ENCODE measurements around the gene CAMK4. TPM values are rescaled to one million over a fixed set of nuclear protein-coding genes. Genes with fewer than 3 reads are reported as not detected.

The CAMK4 gene
- total and polyA plus RNA-seq, 4 donors, result 0.27 to 1.4 (median 1.2) TPM

DNA sequence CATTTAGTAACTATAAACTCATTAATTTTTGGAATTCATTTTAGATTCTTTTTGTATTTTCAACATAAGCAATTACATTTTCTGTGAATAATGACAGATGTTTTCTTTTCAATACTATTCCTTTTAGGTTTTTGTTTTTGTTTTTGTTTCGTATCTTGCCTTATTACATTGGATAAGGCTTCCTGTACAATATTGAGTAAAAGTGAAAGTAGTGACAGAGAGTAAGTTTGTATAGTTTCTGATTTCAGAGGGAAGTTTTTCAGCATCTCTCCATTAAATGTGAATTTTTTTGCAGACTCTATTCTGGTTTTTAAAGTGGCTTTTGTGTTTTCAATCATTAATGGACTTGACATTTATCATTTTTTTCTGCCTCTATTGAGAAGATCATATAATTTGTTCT is 12.8 kb upstream of the CAMK4 start:
- Histone ChIP-seq H3K9ac (ENCODE audit: low read depth in 1 of 2, low read length in 2 of 2) (no peak overlapping the region), H3K9me3 (ENCODE audit: control insufficient read depth in 4 of 4, low read length in 3 of 4) (peaks cover 0 to 3% (median 0%) of the 10 kb centered on the region in 4 donors), H3K27ac (ENCODE audit: low read depth in 1 of 2, low read length in 2 of 2) (no peak overlapping the region), H3K36me3 (ENCODE audit: control insufficient read depth in 4 of 4, insufficient read depth in 3 of 4, low read depth in 1 of 4, low read length in 3 of 4) (no peaks in the 10 kb centered on the region), H3K4me3 (ENCODE audit: low read depth in 1 of 3, low read length in 3 of 3) (no peak overlapping the region), H3K4me1 (ENCODE audit: control insufficient read depth in 4 of 4, insufficient read depth in 4 of 4, low read length in 3 of 4) (no peaks in the 10 kb centered on the region), H3K27me3 (ENCODE audit: control insufficient read depth in 4 of 4, insufficient read depth in 4 of 4, low read length in 3 of 4) (no peaks in the 10 kb centered on the region)
- DNase-seq (ENCODE audit: low spot score), result no peak
- TF ChIP-seq, protein P1, sequence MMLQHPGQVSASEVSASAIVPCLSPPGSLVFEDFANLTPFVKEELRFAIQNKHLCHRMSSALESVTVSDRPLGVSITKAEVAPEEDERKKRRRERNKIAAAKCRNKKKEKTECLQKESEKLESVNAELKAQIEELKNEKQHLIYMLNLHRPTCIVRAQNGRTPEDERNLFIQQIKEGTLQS (IDR thresholded peaks at IDR 0.05), result no peak
- TF ChIP-seq FOXA2 (IDR thresholded peaks at IDR 0.05) (no peak), SP1 (IDR thresholded peaks at IDR 0.05) (no peak), TAF1 (conservative IDR thresholded peaks at IDR 0.05) (no peak), MAX (IDR thresholded peaks at IDR 0.05) (no peak), JUND (IDR thresholded peaks at IDR 0.05) (no peak), RXRA (IDR thresholded peaks at IDR 0.05) (no peak), HNF4G (IDR thresholded peaks at IDR 0.05) (no peak), HNF4A (conservative IDR thresholded peaks at IDR 0.05) (no peak)
- TF ChIP-seq, protein P2, sequence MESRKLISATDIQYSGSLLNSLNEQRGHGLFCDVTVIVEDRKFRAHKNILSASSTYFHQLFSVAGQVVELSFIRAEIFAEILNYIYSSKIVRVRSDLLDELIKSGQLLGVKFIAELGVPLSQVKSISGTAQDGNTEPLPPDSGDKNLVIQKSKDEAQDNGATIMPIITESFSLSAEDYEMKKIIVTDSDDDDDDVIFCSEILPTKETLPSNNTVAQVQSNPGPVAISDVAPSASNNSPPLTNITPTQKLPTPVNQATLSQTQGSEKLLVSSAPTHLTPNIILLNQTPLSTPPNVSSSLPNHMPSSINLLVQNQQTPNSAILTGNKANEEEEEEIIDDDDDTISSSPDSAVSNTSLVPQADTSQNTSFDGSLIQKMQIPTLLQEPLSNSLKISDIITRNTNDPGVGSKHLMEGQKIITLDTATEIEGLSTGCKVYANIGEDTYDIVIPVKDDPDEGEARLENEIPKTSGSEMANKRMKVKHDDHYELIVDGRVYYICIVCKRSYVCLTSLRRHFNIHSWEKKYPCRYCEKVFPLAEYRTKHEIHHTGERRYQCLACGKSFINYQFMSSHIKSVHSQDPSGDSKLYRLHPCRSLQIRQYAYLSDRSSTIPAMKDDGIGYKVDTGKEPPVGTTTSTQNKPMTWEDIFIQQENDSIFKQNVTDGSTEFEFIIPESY (IDR thresholded peaks at IDR 0.05), result no peak
- TF ChIP-seq, protein P3, sequence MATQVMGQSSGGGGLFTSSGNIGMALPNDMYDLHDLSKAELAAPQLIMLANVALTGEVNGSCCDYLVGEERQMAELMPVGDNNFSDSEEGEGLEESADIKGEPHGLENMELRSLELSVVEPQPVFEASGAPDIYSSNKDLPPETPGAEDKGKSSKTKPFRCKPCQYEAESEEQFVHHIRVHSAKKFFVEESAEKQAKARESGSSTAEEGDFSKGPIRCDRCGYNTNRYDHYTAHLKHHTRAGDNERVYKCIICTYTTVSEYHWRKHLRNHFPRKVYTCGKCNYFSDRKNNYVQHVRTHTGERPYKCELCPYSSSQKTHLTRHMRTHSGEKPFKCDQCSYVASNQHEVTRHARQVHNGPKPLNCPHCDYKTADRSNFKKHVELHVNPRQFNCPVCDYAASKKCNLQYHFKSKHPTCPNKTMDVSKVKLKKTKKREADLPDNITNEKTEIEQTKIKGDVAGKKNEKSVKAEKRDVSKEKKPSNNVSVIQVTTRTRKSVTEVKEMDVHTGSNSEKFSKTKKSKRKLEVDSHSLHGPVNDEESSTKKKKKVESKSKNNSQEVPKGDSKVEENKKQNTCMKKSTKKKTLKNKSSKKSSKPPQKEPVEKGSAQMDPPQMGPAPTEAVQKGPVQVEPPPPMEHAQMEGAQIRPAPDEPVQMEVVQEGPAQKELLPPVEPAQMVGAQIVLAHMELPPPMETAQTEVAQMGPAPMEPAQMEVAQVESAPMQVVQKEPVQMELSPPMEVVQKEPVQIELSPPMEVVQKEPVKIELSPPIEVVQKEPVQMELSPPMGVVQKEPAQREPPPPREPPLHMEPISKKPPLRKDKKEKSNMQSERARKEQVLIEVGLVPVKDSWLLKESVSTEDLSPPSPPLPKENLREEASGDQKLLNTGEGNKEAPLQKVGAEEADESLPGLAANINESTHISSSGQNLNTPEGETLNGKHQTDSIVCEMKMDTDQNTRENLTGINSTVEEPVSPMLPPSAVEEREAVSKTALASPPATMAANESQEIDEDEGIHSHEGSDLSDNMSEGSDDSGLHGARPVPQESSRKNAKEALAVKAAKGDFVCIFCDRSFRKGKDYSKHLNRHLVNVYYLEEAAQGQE (IDR thresholded peaks at IDR 0.05), result no peak
- 39% methylated on average over 1 of the region's 1 CpG for WGBS

DNA sequence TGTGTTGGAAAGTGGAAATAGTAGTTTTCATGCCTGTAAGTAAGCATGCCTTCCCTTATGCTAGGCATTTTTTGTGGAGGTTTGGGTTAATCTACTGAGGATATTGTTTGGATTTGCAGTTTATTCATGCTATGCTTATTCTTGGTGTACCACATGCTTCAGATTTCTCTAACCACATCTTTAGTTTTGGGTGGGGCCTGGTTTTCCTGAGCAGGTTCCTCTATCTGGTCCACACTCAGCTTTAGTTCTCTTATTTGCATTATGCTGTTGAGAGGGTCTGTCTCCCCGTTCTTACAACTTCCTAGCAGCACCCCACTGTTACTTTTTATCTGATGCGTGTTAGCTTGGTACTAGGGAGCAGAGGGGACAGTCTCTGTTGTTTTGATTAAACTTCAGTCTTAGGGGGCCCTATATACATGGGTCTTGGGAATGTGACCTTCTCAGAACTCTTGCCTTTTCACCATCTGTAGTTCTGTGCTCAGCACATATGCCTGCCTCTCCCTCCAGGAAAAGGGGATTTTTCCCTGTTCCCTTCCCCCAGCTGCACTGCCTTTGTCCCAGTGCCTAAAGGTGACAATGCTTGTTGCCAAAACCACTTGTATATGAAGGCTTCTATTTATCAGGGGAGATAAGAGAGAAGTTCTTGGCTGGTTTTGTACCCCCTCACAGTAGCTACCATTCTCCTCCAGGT is 10.0 kb upstream of the CAMK4 start:
- no peak for DNase-seq (ENCODE audit: low spot score)
- Histone ChIP-seq H3K9me3 (ENCODE audit: control insufficient read depth in 4 of 4, low read length in 3 of 4) (peaks cover 0 to 3% (median 0%) of the 10 kb centered on the region in 4 donors), H3K4me3 (ENCODE audit: low read depth in 1 of 3, low read length in 3 of 3) (no peak overlapping the region), H3K27me3 (ENCODE audit: control insufficient read depth in 4 of 4, insufficient read depth in 4 of 4, low read length in 3 of 4) (peaks cover 0 to 2% (median 0%) of the 10 kb centered on the region in 4 donors), H3K4me1 (ENCODE audit: control insufficient read depth in 4 of 4, insufficient read depth in 4 of 4, low read length in 3 of 4) (no peaks in the 10 kb centered on the region), H3K27ac (ENCODE audit: low read depth in 1 of 2, low read length in 2 of 2) (no peak overlapping the region), H3K36me3 (ENCODE audit: control insufficient read depth in 4 of 4, insufficient read depth in 3 of 4, low read depth in 1 of 4, low read length in 3 of 4) (no peaks in the 10 kb centered on the region), H3K9ac (ENCODE audit: low read depth in 1 of 2, low read length in 2 of 2) (no peak overlapping the region)
- 40% methylated on average over 2 of the region's 2 CpGs for WGBS
- TF ChIP-seq NR2F2 (IDR thresholded peaks at IDR 0.05) (no peak), EGR1 (IDR thresholded peaks at IDR 0.05; ENCODE audit: low read depth in 2 of 2) (no peak)
